Measurements from ENCODE around the gene COG6. TPM values are rescaled to one million over a fixed set of nuclear protein-coding genes. Genes with fewer than 3 reads are reported as not detected.
A peak's percentile ranks its signal among the peaks of the same experiment; 100 is the strongest.

Gene COG6
- total RNA-seq, 2 experiments from 2014 or later: 13.8 to 16.0 TPM

DNA sequence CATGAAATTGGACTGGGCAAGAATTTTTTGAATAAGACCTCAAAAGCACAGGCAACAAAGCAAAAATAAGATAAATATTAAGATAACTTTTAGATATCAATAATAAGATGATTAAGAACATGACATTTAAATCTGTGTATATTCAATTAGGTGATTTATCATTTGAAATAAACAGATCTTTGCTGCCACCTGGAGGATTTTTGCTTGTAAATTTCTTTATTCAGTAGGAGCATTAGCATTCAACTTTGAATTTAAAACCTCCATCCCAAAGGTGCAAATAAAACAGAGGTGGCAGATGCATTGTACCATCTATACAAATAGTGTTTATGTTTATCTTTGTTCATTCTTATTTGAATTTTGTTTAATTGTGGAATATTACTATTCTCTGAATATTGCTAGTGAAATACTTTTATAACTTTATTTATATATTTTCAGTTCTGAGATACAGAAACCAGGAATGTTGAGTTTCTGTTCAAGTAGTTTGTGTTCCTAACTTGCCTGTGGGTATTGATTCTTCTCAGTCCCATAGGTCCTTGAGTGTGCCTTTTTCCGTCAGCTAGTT lies 20.9 kb downstream of the COG6 start:
- Mint-ChIP-seq H3K27me3 (no peaks in the 10 kb centered on the region), H3K27ac (no peak overlapping the region), H3K9me3 (no peaks in the 10 kb centered on the region), H3K36me3 (ENCODE audit: low read depth) (peaks cover 47% of the 10 kb centered on the region), H3K4me3 (no peak overlapping the region), H3K4me1 (ENCODE audit: low read depth) (no peaks in the 10 kb centered on the region)
- TF ChIP-seq, protein P1, sequence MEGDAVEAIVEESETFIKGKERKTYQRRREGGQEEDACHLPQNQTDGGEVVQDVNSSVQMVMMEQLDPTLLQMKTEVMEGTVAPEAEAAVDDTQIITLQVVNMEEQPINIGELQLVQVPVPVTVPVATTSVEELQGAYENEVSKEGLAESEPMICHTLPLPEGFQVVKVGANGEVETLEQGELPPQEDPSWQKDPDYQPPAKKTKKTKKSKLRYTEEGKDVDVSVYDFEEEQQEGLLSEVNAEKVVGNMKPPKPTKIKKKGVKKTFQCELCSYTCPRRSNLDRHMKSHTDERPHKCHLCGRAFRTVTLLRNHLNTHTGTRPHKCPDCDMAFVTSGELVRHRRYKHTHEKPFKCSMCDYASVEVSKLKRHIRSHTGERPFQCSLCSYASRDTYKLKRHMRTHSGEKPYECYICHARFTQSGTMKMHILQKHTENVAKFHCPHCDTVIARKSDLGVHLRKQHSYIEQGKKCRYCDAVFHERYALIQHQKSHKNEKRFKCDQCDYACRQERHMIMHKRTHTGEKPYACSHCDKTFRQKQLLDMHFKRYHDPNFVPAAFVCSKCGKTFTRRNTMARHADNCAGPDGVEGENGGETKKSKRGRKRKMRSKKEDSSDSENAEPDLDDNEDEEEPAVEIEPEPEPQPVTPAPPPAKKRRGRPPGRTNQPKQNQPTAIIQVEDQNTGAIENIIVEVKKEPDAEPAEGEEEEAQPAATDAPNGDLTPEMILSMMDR (IDR thresholded peaks at IDR 0.05): peak; percentile 62
- intact Hi-C loops (cut with DNase I, micrococcal nuclease): loop anchor here (2.0 to 10.0 kb wide), 6 partner anchors 59 to 706 kb away; partner anchors contain the start of genes NHLRC3 (in 1 of the 2) and PROSER1 (in 1 of the 2)
- no peaks in the 10 kb centered on the region for H3K27me3 ChIP-seq (ENCODE audit: control insufficient read depth in 1 of 2, insufficient read depth in 2 of 2, low read length in 2 of 2)
- ATAC-seq (ENCODE audit: poor library complexity) (peak; percentile 60), DNase-seq (peak in 7 of 14 experiments; percentile 4 to 72 (median 47))
- no peak overlapping the region for H3K4me3 ChIP-seq (ENCODE audit: low read length)
- POLR2A ChIA-PET: no interaction called here
- peaks cover 25% of the 10 kb centered on the region for H3K36me3 ChIP-seq (ENCODE audit: insufficient read depth, low read length)
- no peaks in the 10 kb centered on the region for H3K4me1 ChIP-seq (ENCODE audit: insufficient read depth, low read length)
- no peak overlapping the region for H3K27ac ChIP-seq (ENCODE audit: low read depth in 1 of 2, low read length in 2 of 2)
- no peaks in the 10 kb centered on the region for H3K9me3 ChIP-seq (ENCODE audit: control insufficient read depth in 1 of 2, insufficient read depth in 1 of 2, low read length in 2 of 2)
- CTCF ChIA-PET: interaction anchor here (0.9 kb wide), 1 partner anchor 60 kb away, joined by 3 read pairs; no protein-coding TSS in a partner anchor

DNA sequence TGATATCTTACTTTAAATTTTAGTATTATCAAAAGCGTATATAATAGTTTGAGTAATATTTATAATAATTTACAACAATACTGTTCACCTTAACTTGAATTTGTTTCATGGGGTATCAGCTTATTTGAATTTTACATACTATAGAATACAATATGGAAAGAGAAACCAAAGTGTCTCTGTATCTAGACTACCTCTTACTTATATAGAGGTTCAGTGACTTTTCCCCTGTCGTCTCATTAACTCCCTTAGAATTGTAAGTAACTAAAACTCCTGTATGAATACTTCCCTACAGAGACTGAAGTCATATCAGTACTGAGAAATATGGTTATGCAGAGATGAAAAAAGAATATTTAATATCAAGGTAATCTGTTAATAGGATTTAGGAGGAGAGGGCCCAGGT lies 26.8 kb downstream of the COG6 start:
- Mint-ChIP-seq H3K4me1 (ENCODE audit: low read depth) (peaks cover 5% of the 10 kb centered on the region), H3K27me3 (no peaks in the 10 kb centered on the region), H3K4me3 (no peak overlapping the region), H3K9me3 (no peaks in the 10 kb centered on the region), H3K36me3 (ENCODE audit: low read depth) (peaks cover 58% of the 10 kb centered on the region), H3K27ac (no peak overlapping the region)
- H3K9me3 ChIP-seq (ENCODE audit: control insufficient read depth in 1 of 2, insufficient read depth in 1 of 2, low read length in 2 of 2): no peaks in the 10 kb centered on the region
- peaks cover 43% of the 10 kb centered on the region for H3K36me3 ChIP-seq (ENCODE audit: insufficient read depth, low read length)
- intact Hi-C loops (cut with DNase I, micrococcal nuclease): loop anchor here (5.0 to 10.0 kb wide), 2 partner anchors 260 to 1092 kb away; partner anchors contain the start of gene MRPS31 (in 1 of the 2)
- H3K4me1 ChIP-seq (ENCODE audit: insufficient read depth, low read length): no peaks in the 10 kb centered on the region
- no peak for ATAC-seq (ENCODE audit: poor library complexity)
- POLR2A ChIA-PET: no interaction called here
- DNase-seq: no peak
- no peaks in the 10 kb centered on the region for H3K27me3 ChIP-seq (ENCODE audit: control insufficient read depth in 1 of 2, insufficient read depth in 2 of 2, low read length in 2 of 2)
- no peak overlapping the region for H3K27ac ChIP-seq (ENCODE audit: low read depth in 1 of 2, low read length in 2 of 2)
- TF ChIP-seq, protein P1 (IDR thresholded peaks at IDR 0.05): no peak
- CTCF ChIA-PET: no interaction called here
- H3K4me3 ChIP-seq (ENCODE audit: low read length): no peak overlapping the region

DNA sequence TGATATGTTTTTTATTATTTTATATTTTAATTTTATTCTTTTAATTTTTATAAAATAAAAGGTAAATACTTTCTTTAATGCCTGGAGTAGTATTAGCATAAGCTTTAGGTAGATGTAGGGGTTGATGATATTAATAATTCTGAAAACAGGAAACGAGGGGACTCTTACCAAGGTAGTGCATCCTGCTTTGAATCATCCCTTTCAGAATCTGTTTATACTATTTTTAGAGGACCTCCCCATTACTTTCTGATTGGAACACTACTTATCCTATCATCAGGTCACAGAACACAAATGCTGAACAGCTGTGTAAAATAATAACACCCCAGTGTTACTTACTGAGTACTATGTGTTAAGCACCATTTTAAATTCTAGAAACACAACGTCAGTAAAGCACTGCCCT lies 27.3 kb downstream of the COG6 start:
- H3K27ac Mint-ChIP-seq: no peak overlapping the region
- ChIA-PET POLR2A (no interaction called here), CTCF (no interaction called here)
- no peak overlapping the region for H3K4me3 Mint-ChIP-seq
- intact Hi-C loops (cut with DNase I, micrococcal nuclease): loop anchor here (5.0 to 10.0 kb wide), 2 partner anchors 260 to 1092 kb away; partner anchors contain the start of gene MRPS31 (in 1 of the 2)
- Histone ChIP-seq H3K27me3 (ENCODE audit: control insufficient read depth in 1 of 2, insufficient read depth in 2 of 2, low read length in 2 of 2) (no peaks in the 10 kb centered on the region), H3K4me3 (ENCODE audit: low read length) (no peak overlapping the region), H3K27ac (ENCODE audit: low read depth in 1 of 2, low read length in 2 of 2) (no peak overlapping the region), H3K36me3 (ENCODE audit: insufficient read depth, low read length) (peaks cover 48% of the 10 kb centered on the region), H3K9me3 (ENCODE audit: control insufficient read depth in 1 of 2, insufficient read depth in 1 of 2, low read length in 2 of 2) (no peaks in the 10 kb centered on the region), H3K4me1 (ENCODE audit: insufficient read depth, low read length) (no peaks in the 10 kb centered on the region)
- ATAC-seq (ENCODE audit: poor library complexity) (no peak), DNase-seq (peak in 1 of 14 experiments; percentile 1)
- TF ChIP-seq, protein P1 (IDR thresholded peaks at IDR 0.05): no peak
- H3K36me3 Mint-ChIP-seq (ENCODE audit: low read depth): peaks cover 60% of the 10 kb centered on the region
- H3K4me1 Mint-ChIP-seq (ENCODE audit: low read depth): peaks cover 5% of the 10 kb centered on the region
- H3K27me3 Mint-ChIP-seq: no peaks in the 10 kb centered on the region
- H3K9me3 Mint-ChIP-seq: no peaks in the 10 kb centered on the region
